K562 (cell line): ENCODE data around the gene CDC25B. TPM values are rescaled to one million over a fixed set of nuclear protein-coding genes. Genes with fewer than 3 reads are reported as not detected.

Experiments used
- ATAC-seq: fragments of 200-7000 bp; cut with Tn5 transposase; 3 replicates; pipeline ENCODE4 v1.9.1; 2020; ENCODE audit warnings: moderate library complexity
- BruUV-seq: library from RNA; stranded (reverse); fragments of 400-500 nt; replicated peaks from 2 replicates; lab custom pipeline; 2021; lab: Mats Ljungman, UMichigan
- CTCF ChIA-PET: fragments of 300-600 bp; formaldehyde crosslinking; extraction: SDS; loops from one replicate; lab custom pipeline; 2021; ENCODE audit warnings: low intra/inter-chr PET ratio; lab: Yijun Ruan, JAX
- POLR2A ChIA-PET: fragments of 300-600, 350-650 bp; sonication (Branson Sonifier 250); formaldehyde crosslinking; extraction: SDS; loops from one replicate; lab custom pipeline; 2021; ENCODE audit warnings: antibody characterized with exemption, inconsistent platforms; lab: Yijun Ruan, JAX
- DNase-seq, 4 experiments: peaks; one replicate each; pipeline versions ENCODE4 v3.0.0 to v3.0.0-alpha.2; 2011 to 2018; ENCODE audit warnings: low spot score in 3 of 4, mixed read lengths in 3 of 4; ENCODE audit errors: extremely low read depth in 1 of 4
- FAIRE-seq: peaks from 2 replicates; lab custom pipeline; 2011; peaks lifted over from hg19 to GRCh38; lab: Jason Lieb, UNC
- H2AFZ ChIP-seq: 2 replicates; pipeline ENCODE4 v1.6.0; 2011; ENCODE audit warnings: low read depth, low read length, control low read depth, inconsistent platforms
- H3K27ac ChIP-seq: fragments of 200-600 bp; 3 replicates; pipeline ENCODE4 v1.8.0; 2011; ENCODE audit warnings: low read depth, mild to moderate bottlenecking, control low read depth, inconsistent platforms, low read length, moderate library complexity, mixed read lengths; ENCODE audit errors: extremely low read depth
- H3K27me3 ChIP-seq, 2 experiments: fragments of 300-600 bp in 1 of 2; 2 replicates in 1 of 2; 3 replicates in 1 of 2; pipeline versions ENCODE4 v1.6.0 to v1.8.0; 2011; ENCODE audit warnings: inconsistent platforms in 2 of 2, low read length in 2 of 2, mild to moderate bottlenecking in 1 of 2, mixed read lengths in 1 of 2, moderate library complexity in 1 of 2; ENCODE audit not compliant: control insufficient read depth in 2 of 2, insufficient read depth in 2 of 2
- H3K36me3 ChIP-seq: fragments of 300-600 bp; 3 replicates; pipeline ENCODE4 v1.8.0; 2011; ENCODE audit warnings: mild to moderate bottlenecking, low read length, inconsistent platforms; ENCODE audit not compliant: control insufficient read depth, insufficient read depth
- H3K4me1 ChIP-seq, 2 experiments: fragments of 200-600 bp in 1 of 2; replicated peaks in 1 of 2; 2 replicates in 1 of 2; 3 replicates in 1 of 2; pipeline versions ENCODE4 v1.5.1 to v1.8.0; 2011; ENCODE audit warnings: inconsistent platforms in 2 of 2, low read length in 2 of 2, mild to moderate bottlenecking in 1 of 2, mixed read lengths in 1 of 2, moderate library complexity in 1 of 2; ENCODE audit not compliant: control insufficient read depth in 2 of 2, insufficient read depth in 2 of 2
- H3K4me2 ChIP-seq: 2 replicates; pipeline ENCODE4 v1.6.1; 2011; ENCODE audit warnings: low read length, control low read depth, inconsistent platforms, mixed read lengths; ENCODE audit not compliant: insufficient read depth
- H3K4me3 ChIP-seq: fragments of 200-600 bp; sonication (generic), shearing (Covaris generic); 2 replicates; pipeline ENCODE4 v1.5.1; 2016; ENCODE audit warnings: control low read depth, inconsistent platforms
- H3K79me2 ChIP-seq: fragments of 200-600 bp; 3 replicates; pipeline ENCODE4 v1.8.0; 2011; ENCODE audit warnings: low read length, inconsistent platforms; ENCODE audit not compliant: control insufficient read depth, insufficient read depth
- H3K9ac ChIP-seq, 2 experiments: 2 replicates each; pipeline versions ENCODE4 v1.6.0 to v1.6.1; 2011; ENCODE audit warnings: low read depth in 2 of 2, low read length in 2 of 2, control low read depth in 1 of 2, inconsistent platforms in 1 of 2, mild to moderate bottlenecking in 1 of 2, mixed read lengths in 1 of 2; ENCODE audit not compliant: insufficient read depth in 1 of 2
- H3K9me1 ChIP-seq: one replicate; pipeline ENCODE4 v1.6.0; 2011; ENCODE audit warnings: inconsistent platforms, mild to moderate bottlenecking, low read length, moderate library complexity; ENCODE audit not compliant: control insufficient read depth, insufficient read depth
- H3K9me3 ChIP-seq: replicated peaks from 2 replicates; pipeline ENCODE4 v1.5.1; 2011; ENCODE audit warnings: low read depth, low read length, inconsistent platforms; ENCODE audit not compliant: control insufficient read depth, insufficient read depth
- H4K20me1 ChIP-seq: replicated peaks from 2 replicates; pipeline ENCODE4 v1.6.1; 2011; ENCODE audit warnings: low read length, inconsistent platforms, mixed read lengths; ENCODE audit not compliant: control insufficient read depth, insufficient read depth
- PRPF4 ChIP-seq: fragments of 200-400 bp; formaldehyde crosslinking; IDR thresholded peaks from one replicate; pipeline ENCODE4 v1.6.1; 2017; ENCODE audit warnings: low read length, low read depth, mild to moderate bottlenecking; ENCODE audit not compliant: insufficient read depth, poor library complexity, severe bottlenecking
- ZBTB33 ChIP-seq: sonication (generic); formaldehyde crosslinking; IDR thresholded peaks from 2 replicates; pipeline ENCODE4 v1.8.1; 2023; ENCODE audit warnings: mild to moderate bottlenecking, missing genetic modification reagents
- WGBS: fragments of 100-300 bp; shearing (Covaris generic); methylation state at CpG from one replicate; pipeline ENCODE4 v1.1.6; 2016; ENCODE audit warnings: low coverage, mixed read lengths; ENCODE audit not compliant: insufficient coverage; ENCODE audit errors: missing lambda C conversion rate; 5-methylcytosine and 5-hydroxymethylcytosine counted together
- in situ Hi-C: fragments of 300-500 bp; cut with MboI; formaldehyde crosslinking; loops from 4 replicates; pipeline ENCODE4 v1.15.0; 2018; ENCODE audit warnings: inconsistent platforms, mixed read lengths
- intact Hi-C: fragments of 100-400 bp; cut with micrococcal nuclease; formaldehyde crosslinking; loops from 2 replicates; pipeline ENCODE4 v1.14.2; 2022
- polyA plus RNA-seq, 8 experiments: library from polyadenylated mRNA; depleted of rRNA in 4 of 8; stranded (reverse) in 5 of 8; unstranded in 3 of 8; fragments of >200 nt; fragmentation: Nextera tagmentation in 2 of 8; fragmentation: Illumina TruSeq in 1 of 8; extraction: Ambion mirVana in 2 of 8; extraction: Trizol in 1 of 8; gene quantifications; 2 replicates each; pipeline versions ENCODE4 v1.2.1 to v1.2.3, GENCODE V29; 2011 to 2014; ENCODE audit warnings: inconsistent platforms in 1 of 8, missing spikeins in 1 of 8
- total RNA-seq, 7 experiments: library from RNA; depleted of rRNA in 6 of 7; stranded (reverse); fragments of >200 nt in 6 of 7; fragmentation: Illumina TruSeq in 2 of 7; extraction: Trizol in 2 of 7; gene quantifications; 2 replicates each; pipeline versions ENCODE4 v1.2.1 to v1.2.3, GENCODE V29; 2011 to 2021; ENCODE audit warnings: low replicate concordance in 1 of 7

The CDC25B gene
- total and polyA plus RNA-seq, 9 of the 15 experiments (the other 6 are each of a cell fraction or from before 2014, with no cell fraction given), result 2.3 to 35.7 (median 9.5) TPM

- in situ Hi-C loops, result no loop called here
- WGBS, result 50% methylated on average over 30 of the region's 70 CpGs
- TF ChIP-seq ZBTB33 (CRISPR knock-in tag), result peak; percentile 74
- TF ChIP-seq PRPF4, result no peak
- POLR2A ChIA-PET, result interaction anchor here (0.9 kb wide), 1 partner anchor 69 kb away, joined by 3 read pairs; the partner anchor contains the start of gene MAVS
- BruUV-seq, result no TSS peak
- Histone ChIP-seq H3K79me2 (no peaks in the 10 kb centered on the region), H3K4me2 (no peak overlapping the region), H3K9me3 (no peaks in the 10 kb centered on the region), H3K9ac (no peak overlapping the region), H2AFZ (no peak overlapping the region), H3K4me1 (peaks cover 0 to 25% of the 10 kb centered on the region in 2 experiments; a peak in 2 of 5 replicates), H3K9me1 (no peaks in the 10 kb centered on the region), H4K20me1 (no peaks in the 10 kb centered on the region), H3K4me3 (no peak overlapping the region), H3K27ac (no peak overlapping the region), H3K36me3 (no peaks in the 10 kb centered on the region), H3K27me3 (no peaks in the 10 kb centered on the region)
- ATAC-seq, result peak; percentile 27; the same call in 1 of the 3 replicates
- CTCF ChIA-PET, result no interaction called here
- intact Hi-C loops, result no loop called here
- no peak for DNase-seq
- no peak for FAIRE-seq
Observed at GRCh38 chr20:3777716-3778629, 18.1 kb upstream of the CDC25B start.
